ENCODE data around the gene UST. TPM values are rescaled to one million over a fixed set of nuclear protein-coding genes. Genes with fewer than 3 reads are reported as not detected.

Gene UST
- total RNA-seq, 1 donor from 2014 or later = 17.1 TPM

- no peak for DNase-seq (ENCODE audit: low spot score)
- no peak overlapping the region for H3K4me3 Mint-ChIP-seq (ENCODE audit: unreplicated experiment)
- H3K27me3 Mint-ChIP-seq (ENCODE audit: low read depth) = no peaks in the 10 kb centered on the region
- TF ChIP-seq CTCF (IDR thresholded peaks at IDR 0.05) = no peak
- no peaks in the 10 kb centered on the region for H3K36me3 Mint-ChIP-seq (ENCODE audit: low read depth)
- H3K4me1 Mint-ChIP-seq (ENCODE audit: low read depth) = peaks cover 32% of the 10 kb centered on the region
- no peak overlapping the region for H3K27ac Mint-ChIP-seq (ENCODE audit: unreplicated experiment)
- peaks cover 8% of the 10 kb centered on the region for H3K9me3 Mint-ChIP-seq (ENCODE audit: low read depth)
These were observed 21.9 kb downstream of the UST start for GRCh38 chr6:148768646-148769270.

GRCh38 chr6:148769304-148769968, 22.6 kb downstream of the UST start:
- TF ChIP-seq CTCF (IDR thresholded peaks at IDR 0.05) = no peak
- Mint-ChIP-seq H3K4me3 (ENCODE audit: unreplicated experiment) (no peak overlapping the region), H3K4me1 (ENCODE audit: low read depth) (peaks cover 29% of the 10 kb centered on the region), H3K36me3 (ENCODE audit: low read depth) (no peaks in the 10 kb centered on the region), H3K9me3 (ENCODE audit: low read depth) (peaks cover 4% of the 10 kb centered on the region), H3K27ac (ENCODE audit: unreplicated experiment) (no peak overlapping the region), H3K27me3 (ENCODE audit: low read depth) (no peaks in the 10 kb centered on the region)
- DNase-seq (ENCODE audit: low spot score) = no peak

- H3K4me3 Mint-ChIP-seq (ENCODE audit: unreplicated experiment) = no peak overlapping the region
- H3K27ac Mint-ChIP-seq (ENCODE audit: unreplicated experiment) = no peak overlapping the region
- peaks cover 28% of the 10 kb centered on the region for H3K4me1 Mint-ChIP-seq (ENCODE audit: low read depth)
- H3K36me3 Mint-ChIP-seq (ENCODE audit: low read depth) = no peaks in the 10 kb centered on the region
- H3K27me3 Mint-ChIP-seq (ENCODE audit: low read depth) = no peaks in the 10 kb centered on the region
- TF ChIP-seq CTCF (IDR thresholded peaks at IDR 0.05) = no peak
- no peak for DNase-seq (ENCODE audit: low spot score)
- no peaks in the 10 kb centered on the region for H3K9me3 Mint-ChIP-seq (ENCODE audit: low read depth)
These were observed 23.8 kb downstream of the UST start for GRCh38 chr6:148770408-148771211.

GRCh38 chr6:148771212-148771601, 24.4 kb downstream of the UST start:
- Mint-ChIP-seq H3K36me3 (ENCODE audit: low read depth) (no peaks in the 10 kb centered on the region), H3K27me3 (ENCODE audit: low read depth) (no peaks in the 10 kb centered on the region), H3K4me3 (ENCODE audit: unreplicated experiment) (no peak overlapping the region), H3K9me3 (ENCODE audit: low read depth) (no peaks in the 10 kb centered on the region), H3K27ac (ENCODE audit: unreplicated experiment) (no peak overlapping the region), H3K4me1 (ENCODE audit: low read depth) (peaks cover 28% of the 10 kb centered on the region)
- DNase-seq (ENCODE audit: low spot score) = no peak
- no peak for TF ChIP-seq CTCF (IDR thresholded peaks at IDR 0.05)

- no peak for TF ChIP-seq CTCF (IDR thresholded peaks at IDR 0.05)
- Mint-ChIP-seq H3K4me1 (ENCODE audit: low read depth) (peaks cover 33% of the 10 kb centered on the region), H3K36me3 (ENCODE audit: low read depth) (no peaks in the 10 kb centered on the region), H3K27ac (ENCODE audit: unreplicated experiment) (no peak overlapping the region), H3K4me3 (ENCODE audit: unreplicated experiment) (no peak overlapping the region), H3K27me3 (ENCODE audit: low read depth) (no peaks in the 10 kb centered on the region), H3K9me3 (ENCODE audit: low read depth) (no peaks in the 10 kb centered on the region)
- DNase-seq (ENCODE audit: low spot score) = no peak
These were observed 25.2 kb downstream of the UST start for GRCh38 chr6:148771896-148772554.
